Kasumi-1 (cell line): Measurements from ENCODE around the gene ZNF276.
A peak's percentile ranks its signal among the peaks of the same experiment; 100 is the strongest.
"Not testable (repeated sequence)": the region's sequence is repeated elsewhere in the genome, so short reads cannot be mapped to it uniquely, and the experiment has no call there.

ENCODE experiments used
- DNase-seq, 2 experiments: peaks; one replicate each; lab custom pipeline; 2025; lab: John Stamatoyannopoulos, UW

The ZNF276 gene

DNA sequence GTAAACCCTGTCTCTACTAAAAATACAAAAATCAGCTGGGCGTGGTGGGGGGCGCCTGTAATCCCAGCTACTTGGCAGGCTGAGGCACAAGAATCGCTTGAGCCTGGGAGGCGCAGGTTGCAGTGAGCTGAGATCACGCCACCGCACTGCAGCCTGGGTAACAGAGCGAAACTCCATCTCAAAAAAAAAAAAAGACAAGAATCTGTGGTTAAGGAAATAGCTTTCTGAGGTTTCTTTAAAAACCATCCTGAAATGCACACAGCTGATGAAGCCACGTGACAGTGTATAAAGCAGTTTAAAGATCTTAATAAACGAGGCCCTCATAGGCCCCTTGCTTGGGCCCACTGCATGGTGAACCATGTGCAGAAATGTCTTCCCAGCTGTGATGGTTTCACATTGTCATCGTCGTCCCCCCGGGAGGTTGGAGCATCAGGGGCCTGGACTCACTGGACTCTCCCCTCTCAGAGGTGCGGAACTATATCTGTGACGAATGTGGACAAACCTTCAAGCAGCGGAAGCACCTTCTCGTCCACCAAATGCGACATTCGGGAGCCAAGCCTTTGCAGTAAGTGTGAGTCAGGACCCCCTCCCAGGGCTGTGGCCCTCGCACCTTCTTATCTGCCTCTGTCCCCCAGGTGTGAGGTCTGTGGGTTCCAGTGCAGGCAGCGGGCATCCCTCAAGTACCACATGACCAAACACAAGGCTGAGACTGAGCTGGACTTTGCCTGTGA lies 16.2 kb downstream of the ZNF276 start:
- no peak for DNase-seq

DNA sequence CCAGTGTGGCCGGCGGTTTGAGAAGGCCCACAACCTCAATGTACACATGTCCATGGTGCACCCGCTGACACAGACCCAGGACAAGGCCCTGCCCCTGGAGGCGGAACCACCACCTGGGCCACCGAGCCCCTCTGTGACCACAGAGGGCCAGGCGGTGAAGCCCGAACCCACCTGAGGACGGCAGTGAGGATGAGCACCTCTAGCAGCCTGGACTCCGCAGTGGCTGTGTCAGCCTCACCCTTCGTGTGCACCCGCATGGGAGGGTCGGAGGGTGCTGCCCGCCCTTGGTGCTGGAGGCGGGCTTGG lies 16.7 kb downstream of the ZNF276 start:
- DNase-seq, result no peak

DNA sequence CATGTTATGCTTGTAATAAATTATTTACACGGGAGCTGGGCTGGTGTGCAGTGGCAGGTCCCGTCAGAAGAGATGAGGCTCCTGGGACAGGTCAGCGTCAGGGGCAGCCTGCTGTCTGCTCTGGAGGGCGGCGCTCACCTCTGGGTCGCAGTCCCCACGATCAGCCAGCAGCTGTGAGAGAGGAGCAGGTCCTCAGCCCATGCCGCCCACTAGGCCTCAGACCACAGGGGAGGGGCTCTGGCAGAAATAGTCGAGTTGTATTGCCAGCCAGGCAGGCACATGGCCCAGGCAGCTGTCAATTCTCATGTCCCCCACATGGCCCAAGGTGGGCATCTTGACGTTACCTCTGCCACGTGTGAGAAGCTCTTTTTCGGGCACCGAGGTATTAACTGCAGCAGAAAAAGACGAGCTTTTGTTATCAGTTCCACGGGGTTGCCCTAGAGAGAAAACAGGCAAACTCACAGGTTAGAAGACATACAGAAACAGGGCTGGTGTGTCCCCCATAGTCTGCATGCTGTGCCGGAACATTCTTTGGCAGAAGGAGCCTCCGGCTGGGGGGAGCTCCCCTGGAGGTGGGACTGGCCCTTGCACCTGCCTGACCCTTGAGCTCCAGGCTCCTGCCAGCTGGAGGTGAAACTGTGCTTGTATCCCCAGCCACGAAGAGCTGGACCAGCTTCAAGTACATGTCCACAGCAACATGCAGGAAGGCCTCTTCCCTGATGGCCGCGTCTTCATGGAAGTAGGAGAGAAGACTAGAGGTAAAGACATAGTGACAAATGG lies 17.4 kb downstream of the ZNF276 start:
- DNase-seq, result no peak

DNA sequence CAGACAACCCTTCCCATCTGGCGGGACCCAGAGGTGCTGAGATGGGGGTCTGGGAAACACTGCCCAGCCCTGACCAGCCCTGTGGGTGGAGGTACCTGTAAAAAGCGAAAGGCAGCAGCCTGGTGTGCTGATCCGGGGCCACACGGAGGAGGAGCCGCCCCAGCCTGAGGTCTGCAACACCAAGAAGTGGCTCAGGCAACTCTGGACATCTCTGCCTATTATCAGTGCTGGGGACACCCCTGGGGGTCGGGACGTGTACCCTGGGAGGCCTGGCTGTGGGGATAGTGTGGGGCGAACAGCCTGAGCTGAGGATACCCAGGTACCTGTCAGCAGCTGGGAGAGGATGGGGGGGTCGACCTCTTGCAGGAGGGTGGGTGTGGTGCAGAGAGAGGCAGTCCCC lies 18.0 kb downstream of the ZNF276 start:
- DNase-seq, result no peak

DNA sequence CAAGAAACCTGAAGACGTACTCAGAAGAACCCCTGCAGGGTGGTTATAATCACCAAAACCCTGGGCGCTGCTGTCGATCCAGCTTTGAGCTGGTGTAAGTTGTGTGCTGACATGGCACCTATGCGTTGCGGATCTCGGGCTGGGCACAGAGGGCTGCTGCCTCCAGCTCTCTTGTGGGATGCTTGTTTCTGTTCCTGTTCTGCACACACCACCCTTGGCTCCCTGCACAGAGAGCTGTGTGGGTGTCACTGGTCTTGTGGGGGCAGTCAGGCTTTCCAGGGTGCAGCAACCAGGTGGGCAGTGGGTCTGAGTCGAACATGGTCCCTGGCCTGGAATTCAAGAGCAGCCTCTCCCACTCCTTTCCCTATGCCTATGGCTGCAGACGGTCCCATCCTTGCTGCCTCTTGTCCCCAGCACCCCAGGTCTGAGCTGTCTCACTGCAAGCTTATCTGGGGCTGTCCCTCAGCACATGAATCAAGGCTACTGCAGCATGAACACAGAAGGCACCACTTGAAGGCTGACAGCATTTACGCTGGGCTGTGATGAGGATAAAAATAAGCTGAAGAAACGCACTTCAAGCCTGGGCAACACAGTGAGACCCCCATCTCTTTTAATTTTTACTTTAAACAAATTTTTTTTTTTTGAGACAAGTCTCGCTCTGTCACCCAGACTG lies 20.1 kb downstream of the ZNF276 start:
- DNase-seq, result no peak

DNA sequence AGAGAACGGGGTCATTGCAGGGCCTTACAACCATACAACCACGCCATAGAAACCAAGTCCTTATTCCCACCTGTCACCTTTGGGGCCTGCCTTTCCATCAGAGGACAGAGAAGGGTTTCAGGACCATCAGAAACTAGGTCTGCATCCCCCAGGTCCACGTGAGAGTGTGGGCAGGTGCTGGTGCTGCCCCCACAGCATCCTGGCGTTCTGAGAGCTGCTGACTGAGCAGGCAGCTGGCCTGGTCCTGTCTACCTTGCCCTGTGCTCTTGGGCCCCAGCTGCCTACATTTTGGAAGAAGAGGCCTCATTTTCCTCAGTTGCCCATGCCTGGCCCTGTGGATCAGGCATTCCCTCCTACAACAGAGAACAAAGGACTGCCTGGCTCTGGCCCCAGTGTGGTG lies 21.6 kb downstream of the ZNF276 start:
- no peak for DNase-seq

DNA sequence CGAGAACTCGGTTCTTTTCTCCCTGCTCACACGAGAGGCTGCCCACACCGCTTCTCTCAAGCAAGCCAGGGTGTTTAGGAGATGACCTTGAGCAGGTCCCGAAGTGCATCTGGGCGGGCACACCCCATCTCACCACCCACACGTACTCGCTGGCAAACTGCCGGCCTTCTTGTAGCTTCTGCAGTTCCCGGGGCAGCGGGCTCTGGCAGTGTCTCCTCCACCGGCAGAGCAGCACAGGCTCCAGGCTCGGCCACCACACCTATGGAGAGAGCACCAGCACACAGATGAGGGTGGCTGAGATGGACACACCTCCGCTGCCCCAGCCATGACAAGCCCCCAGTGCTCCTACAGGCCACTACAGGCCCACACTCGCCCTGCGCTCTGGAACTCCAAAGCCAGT lies 23.5 kb downstream of the ZNF276 start:
- DNase-seq, result no peak

DNA sequence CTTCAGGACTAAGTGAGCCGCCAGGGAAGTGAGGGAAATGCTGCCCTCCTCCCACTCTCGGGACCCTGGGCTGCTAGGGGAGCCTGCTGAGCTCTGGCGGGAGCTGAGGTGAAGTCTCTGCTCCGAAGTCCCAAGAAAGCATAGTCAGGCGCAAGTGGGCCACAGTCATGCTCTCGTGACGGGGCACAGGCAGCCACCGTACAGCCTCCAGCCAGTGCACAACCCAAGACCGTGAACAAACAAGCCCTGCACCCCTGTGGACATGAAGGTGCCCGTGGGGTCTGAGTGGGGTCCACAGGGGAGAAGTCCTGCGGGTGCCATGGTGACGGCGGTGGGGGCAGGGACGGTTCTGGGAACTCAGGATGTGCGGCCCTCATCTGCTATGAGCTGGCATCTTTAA lies 24.7 kb downstream of the ZNF276 start:
- DNase-seq, result no peak

DNA sequence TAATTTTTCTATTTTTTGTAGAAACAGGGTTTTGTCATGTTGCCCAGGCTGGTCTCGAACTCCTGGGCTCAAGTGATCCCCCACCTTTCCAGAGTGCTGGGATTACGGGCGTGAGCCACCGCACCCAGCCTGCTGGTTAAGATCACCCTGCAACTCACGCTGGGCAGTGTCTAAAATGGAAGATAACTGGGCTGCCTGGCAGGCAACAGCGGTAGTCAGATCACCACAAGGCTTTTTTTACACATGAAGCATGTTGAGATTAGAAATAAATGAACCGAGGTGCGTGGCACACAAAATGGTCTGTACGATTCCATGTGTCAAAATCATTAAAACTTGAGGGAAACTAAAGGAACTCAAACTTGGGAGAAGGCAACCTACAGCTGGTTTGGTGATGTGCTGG lies 26.7 kb downstream of the ZNF276 start:
- no peak for DNase-seq

DNA sequence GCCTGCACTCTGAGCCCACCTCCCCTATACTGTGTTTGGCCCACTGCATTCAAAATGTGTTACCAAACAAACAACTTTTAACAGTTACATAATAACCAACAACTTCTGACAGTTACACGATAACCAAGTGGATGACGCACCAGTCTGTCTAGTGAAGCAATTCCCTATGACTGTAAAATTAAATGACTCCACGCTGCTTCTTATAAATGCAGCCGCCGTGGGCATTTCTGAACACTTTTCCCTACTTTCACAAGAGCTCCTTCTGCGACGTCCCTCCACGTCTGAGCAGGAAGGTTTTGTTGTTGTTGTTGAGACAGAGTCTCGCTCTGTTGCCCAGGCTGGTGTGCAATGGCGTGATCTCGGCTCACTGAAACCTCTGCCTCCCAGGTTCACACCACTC lies 27.6 kb downstream of the ZNF276 start:
- no peak for DNase-seq

DNA sequence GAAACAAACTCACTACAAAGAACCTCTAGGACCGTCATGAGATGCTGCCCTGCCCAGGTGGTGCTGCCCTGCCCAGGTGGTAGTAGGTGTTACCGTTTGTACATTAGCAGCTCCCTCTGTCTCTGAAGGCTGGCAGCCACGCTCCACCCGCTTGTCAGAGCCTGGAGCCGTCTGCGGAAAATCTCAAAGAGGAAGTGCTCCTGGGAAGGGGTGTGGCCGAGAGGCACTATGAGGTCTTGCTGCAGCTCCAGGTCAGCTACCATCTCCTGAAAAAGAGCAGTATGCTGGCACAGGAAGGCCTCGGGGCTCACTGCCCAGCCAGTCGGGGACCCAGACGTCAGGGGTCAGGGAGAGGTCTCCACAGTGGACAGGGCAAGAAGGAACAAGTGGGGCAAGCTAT lies 28.3 kb downstream of the ZNF276 start:
- peak; percentile 83 to 85 for DNase-seq

DNA sequence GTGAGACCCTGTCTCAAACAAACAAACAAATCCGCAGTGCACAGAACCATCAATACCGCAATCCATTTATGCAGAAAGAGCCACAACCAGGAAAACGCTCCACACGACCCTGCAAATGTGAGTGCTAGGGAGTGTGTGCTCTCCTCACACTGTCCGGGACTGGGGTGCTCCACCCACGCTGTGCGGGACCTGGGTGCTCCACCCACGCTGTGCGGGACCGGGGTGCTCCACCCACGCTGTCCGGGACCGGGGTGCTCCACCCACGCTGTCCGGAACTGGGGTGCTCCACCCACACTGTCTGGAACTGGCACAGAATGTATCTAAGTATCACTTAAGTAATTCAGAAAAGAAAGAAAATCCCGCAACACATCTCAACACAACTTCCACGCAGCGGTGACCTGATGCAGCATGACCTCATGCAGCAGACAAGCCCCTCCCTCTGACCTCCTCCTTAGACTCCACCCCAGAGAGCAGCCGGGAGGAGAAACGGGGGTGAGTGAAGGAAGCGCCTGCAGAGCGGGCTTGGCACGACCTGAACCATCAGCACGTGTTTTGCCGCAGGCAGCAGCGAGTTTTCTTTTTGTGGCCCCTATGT lies 38.5 kb downstream of the ZNF276 start:
- no peak for DNase-seq

DNA sequence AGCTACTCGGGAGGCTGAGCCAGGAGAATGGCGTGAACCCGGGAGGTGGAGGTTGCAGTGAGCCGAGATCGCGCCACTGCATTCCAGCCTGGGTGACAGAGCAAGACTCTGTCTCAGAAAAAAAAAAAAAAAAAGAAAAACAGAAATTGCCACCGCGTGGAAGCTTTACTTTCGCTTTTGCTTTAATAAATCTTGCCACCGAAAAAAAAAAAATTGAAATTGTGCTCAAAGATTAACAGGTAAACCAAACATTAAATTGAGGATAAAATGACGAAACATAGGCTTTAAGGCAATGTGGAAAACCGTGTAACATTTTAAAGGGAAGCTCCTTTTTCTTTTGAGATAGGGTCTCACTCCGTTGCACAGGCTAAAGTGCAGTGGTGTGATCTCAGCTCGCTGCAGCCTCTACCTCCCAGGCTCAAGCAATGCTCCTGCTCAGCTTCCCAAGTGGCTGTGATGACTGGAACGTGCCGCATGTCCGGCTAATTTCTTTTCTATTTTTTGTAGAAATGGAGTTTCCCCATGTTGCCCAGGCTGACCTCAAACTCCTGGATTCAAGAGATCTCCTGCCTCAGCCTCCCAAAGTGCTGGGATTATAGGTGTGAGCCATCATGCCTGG lies 40.1 kb downstream of the ZNF276 start:
- no peak for DNase-seq

DNA sequence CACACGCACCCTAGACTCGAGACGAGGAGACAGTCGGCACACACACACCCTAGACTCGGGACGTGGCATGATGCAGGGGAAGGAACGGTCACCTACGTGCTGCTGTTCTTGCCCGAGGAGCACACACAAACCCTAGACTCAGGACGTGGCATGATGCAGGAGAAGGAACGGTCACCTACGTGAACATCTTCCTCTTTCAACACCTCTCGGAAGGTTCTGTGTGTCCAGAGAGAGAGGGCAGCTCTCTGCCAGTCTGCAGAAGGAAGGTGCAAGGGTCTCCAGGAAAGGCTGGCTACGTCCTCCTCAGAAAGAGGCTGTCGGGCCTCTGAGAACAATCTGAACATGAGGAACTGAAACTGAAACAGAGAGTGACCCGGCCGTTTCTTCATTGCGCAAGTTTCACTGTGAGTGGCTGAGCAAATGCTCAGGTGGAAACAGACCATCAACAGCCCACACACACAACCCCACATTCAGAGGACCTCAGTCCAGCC lies 43.4 kb downstream of the ZNF276 start:
- no peak for DNase-seq

DNA sequence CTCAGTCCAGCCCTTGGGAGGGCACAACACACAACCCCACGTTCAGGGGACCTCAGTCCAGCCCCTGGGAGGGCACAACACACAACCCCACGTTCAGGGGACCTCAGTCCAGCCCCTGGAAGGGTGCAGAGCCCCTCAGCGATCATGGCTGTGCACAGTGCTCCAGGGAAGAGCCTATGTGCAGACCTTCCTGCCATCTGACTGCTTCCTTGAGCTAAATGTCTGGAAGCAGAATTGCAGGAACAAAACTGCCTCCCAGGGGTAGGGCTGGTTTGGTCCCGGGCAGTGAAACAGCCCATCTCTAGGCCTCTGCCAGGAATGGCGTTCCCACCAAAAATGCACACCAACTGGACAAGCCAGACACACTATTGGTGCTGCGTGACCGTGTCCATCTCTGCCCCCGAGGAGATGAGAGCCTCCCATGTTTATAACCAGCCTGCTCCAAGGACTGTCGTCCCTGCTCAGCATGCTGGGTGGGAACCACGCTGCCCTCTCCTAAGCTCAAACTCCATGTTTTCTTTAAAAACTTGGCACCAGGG lies 44.0 kb downstream of the ZNF276 start:
- DNase-seq, result no peak

DNA sequence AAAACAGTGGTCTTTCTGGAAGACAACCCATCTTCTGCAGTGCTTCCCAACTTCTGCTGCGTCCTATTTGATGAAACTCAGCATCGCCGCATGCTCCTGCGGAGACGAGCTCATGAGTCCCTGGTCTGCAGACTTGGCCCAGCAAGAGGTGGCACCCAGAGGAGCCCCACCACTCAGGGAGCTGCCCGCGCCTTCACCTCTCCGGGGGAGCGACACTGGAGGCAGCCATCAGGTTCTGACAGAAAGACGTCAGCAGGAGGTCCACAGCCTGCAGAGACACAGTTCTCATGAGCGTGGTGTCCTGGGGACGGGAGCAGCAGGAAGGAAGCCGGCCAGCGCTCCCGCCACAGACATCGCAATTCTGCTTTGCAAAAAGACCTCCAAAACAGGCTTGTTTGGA lies 49.0 kb downstream of the ZNF276 start:
- DNase-seq, result no peak

DNA sequence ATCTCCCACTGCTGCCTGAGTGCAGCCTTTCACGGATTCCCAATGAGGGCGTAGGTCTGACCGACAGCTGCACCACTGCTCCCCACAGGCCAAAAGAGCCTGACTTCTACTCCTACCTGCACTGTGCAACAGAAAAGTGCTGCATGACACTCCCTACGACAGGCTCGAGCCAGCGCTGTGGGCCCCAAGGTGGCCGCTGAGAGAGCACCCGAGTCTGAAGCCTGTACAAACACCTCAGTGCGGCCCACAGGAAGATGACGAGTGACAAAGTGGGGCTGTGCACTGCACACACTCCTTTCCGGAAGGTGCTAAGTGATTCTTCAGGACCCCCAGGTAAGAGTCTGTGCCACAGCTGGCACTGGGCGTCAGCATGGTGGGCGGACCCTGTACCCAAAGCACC lies 53.9 kb downstream of the ZNF276 start:
- DNase-seq, result no peak

DNA sequence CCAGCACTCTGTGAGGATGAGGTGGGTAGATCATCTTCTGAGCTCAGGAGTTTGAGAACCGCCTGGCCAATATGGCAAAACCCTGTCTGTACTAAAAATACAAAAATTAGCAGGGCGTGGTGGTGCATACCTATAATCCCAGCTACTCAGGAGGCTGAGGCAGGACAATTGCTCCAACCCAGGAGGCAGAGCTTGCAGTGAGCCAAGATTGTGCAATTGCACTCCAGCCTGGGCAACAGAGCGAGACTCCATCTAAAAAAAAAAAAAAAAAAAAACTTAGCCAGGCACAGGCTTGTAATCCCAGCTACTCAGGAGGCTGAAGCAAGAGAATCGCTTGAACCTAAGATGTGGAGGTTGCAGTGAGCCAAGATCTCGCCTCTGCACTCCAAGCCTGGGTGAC lies 56.9 kb downstream of the ZNF276 start:
- not testable (repeated sequence) for DNase-seq

DNA sequence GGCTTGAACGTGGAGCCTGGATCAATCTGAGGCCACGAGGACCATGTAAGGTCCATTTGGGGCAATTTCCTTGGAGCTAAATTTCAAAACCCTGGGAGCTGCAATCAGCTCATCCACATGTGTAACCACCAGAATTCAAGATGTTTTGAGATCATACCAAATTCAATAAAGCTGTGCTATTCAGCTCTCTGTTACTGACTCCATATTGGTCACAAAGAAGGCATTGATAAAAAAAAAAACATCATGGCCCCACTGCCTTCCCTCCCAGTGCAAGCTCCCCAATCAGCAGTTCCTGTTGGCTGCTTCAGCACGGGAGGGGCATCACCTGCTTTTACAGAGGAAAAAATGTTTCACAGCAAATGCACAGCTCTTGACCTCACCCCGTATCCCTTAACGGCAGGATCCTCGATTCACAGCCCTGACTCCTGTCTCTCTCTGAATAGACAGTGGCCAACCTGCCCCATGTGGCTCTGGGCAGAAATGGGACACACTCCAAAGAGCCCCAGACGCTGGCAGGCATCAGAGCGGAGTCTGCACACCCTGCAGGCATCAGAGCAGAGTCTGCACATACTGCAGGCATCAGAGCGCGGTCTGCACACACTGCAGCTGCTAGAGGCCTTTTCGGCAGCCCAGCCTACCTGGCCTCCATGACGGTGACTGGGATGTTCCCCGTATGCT lies 58.0 kb downstream of the ZNF276 start:
- DNase-seq, result no peak

DNA sequence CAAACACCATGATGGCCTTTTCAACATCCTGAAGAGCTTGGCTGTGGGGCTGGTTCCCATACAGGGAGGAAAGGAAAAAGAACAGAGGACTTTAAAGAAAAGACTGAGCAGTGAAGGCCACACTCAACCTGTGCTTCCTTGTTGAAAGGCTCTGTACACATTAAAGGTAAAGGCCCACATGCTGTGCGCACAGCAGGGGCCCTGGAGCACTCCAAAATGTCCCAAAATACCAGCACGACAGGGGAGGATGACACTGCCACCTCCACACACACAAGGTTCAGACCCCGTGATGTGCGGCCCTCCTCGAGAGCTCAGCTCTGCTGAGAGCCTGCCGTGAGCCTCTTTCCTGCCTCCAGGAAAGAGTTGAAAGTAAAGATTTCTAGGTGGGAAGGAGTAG lies 58.6 kb downstream of the ZNF276 start:
- no peak for DNase-seq

DNA sequence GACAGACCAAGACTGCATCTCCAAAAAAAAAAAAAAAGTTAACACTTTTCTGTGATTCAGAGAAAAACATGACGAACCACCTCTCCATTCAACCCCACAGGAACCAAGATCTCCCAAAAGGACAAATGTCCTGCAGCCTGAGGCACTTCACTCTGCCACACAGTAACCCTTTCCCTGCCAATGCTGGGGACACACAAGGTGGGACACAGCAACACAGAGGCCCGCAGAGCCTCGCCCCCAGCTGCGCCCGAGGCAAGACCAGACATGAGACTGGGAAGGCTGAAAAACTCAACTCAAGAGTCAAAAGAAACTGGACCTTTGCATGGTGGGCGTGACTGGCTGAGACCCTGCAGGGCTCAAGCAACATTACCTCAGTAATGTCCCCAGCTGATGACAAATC lies 61.2 kb downstream of the ZNF276 start:
- no peak for DNase-seq
